Thyroid gland (tissue), 4 donors: ENCODE measurements around the gene RAET1E. TPM values are rescaled to one million over a fixed set of nuclear protein-coding genes. Genes with fewer than 3 reads are reported as not detected.
"Not testable (repeated sequence)": the region's sequence is repeated elsewhere in the genome, so short reads cannot be mapped to it uniquely, and the experiment has no call there.

Experiments
- DNase-seq, 2 donors: peaks; one replicate each; pipeline ENCODE4 v3.0.0-alpha.2; 2019
- H3K27ac ChIP-seq, 3 donors: fragments of 200-600 bp; sonication (generic); 1 replicate in 2 of 3; 2 replicates in 1 of 3; pipeline ENCODE4 v1.5.1; 2016 to 2019; ENCODE audit warnings: mild to moderate bottlenecking in 1 of 3, moderate library complexity in 1 of 3
- H3K27me3 ChIP-seq: fragments of 200-600 bp; sonication (generic); one replicate; pipeline ENCODE4 v1.5.1; 2019
- H3K36me3 ChIP-seq, 2 donors: fragments of 200-600 bp; sonication (generic); one replicate each; pipeline ENCODE4 v1.5.1; 2016 to 2019
- H3K4me1 ChIP-seq, 2 donors: fragments of 200-600 bp; sonication (generic); one replicate each; pipeline ENCODE4 v1.5.1; 2017 to 2019
- H3K4me3 ChIP-seq, 3 donors: fragments of 200-600 bp; sonication (generic); replicated peaks in 1 of 3; 1 replicate in 2 of 3; 2 replicates in 1 of 3; pipeline ENCODE4 v1.5.1; 2016; ENCODE audit warnings: mild to moderate bottlenecking in 1 of 3
- H3K9me3 ChIP-seq: fragments of 200-600 bp; sonication (generic); one replicate; pipeline ENCODE4 v1.5.1; 2017
- POLR2A ChIP-seq, 2 donors: fragments of 450-650 bp; IDR thresholded peaks; one replicate each; pipeline ENCODE4 v1.6.1; 2017; ENCODE audit warnings: antibody characterized with exemption in 2 of 2, mild to moderate bottlenecking in 2 of 2, moderate library complexity in 1 of 2
- WGBS, 2 donors: methylation state at CpG; one replicate each; pipeline ENCODE4 v1.1.5; 2017; 5-methylcytosine and 5-hydroxymethylcytosine counted together
- intact Hi-C: fragments of 100-400 bp; cut with DNase I; formaldehyde crosslinking; loops from one replicate; pipeline ENCODE4 v1.15.1; 2023
- total RNA-seq, 4 donors: library from RNA; depleted of rRNA; stranded (reverse); fragments of >200 nt; gene quantifications; one replicate each; pipeline ENCODE4 v1.2.3, GENCODE V29; 2016
- TF ChIP-seq, protein P1 (sequence below), 6 experiments: fragments of 200-600 bp in 3 of 6; fragments of 450-650 bp in 3 of 6; sonication (generic) in 3 of 6; IDR thresholded peaks; one replicate each; pipeline ENCODE4 v1.5.1; 2016 to 2019; ENCODE audit warnings: antibody characterized with exemption in 6 of 6, mild to moderate bottlenecking in 2 of 6, inconsistent platforms in 1 of 6, moderate library complexity in 1 of 6

RAET1E gene
- total RNA-seq, 4 donors from 2014 or later = 1.7 TPM; not detected in 3

DNA sequence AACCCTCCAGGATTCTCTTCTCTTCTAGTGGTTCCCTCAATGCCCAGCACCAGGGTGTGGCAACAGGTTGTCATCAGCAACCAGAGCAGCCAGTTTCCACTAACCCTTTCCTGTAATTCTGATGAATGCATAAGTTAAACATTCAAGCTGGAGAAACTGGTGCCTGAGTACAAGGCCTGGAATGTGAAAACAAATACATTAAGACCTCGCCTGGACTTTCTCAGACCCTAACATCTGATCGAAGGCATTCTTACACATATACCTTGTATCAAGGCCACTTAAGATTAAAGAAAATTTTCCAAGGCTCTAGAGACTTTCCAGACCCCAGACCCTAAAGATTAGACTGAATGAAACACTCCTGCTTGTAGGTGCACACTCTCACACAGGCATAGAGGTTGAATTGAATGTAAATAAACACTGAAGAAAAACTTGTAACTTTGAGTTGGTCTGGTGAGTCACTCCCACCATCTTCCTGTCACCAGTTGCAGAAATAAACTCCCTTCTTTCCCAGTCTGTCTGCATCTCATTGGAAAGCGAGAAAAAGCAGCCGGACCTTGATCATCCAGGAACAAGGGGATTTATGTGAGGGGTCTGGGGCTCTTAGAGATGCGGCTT is 42.8 kb downstream of the RAET1E start:
- Histone ChIP-seq H3K4me3 (no peak overlapping the region), H3K27me3 (no peaks in the 10 kb centered on the region), H3K27ac (peak overlapping the region in 1 of 3 donors; percentile 18), H3K4me1 (peaks cover 14 to 39% of the 10 kb centered on the region in 2 donors), H3K9me3 (no peaks in the 10 kb centered on the region), H3K36me3 (no peaks in the 10 kb centered on the region)
- no peak for DNase-seq
- no peak for TF ChIP-seq POLR2A (IDR thresholded peaks at IDR 0.05)
- TF ChIP-seq, protein P1, sequence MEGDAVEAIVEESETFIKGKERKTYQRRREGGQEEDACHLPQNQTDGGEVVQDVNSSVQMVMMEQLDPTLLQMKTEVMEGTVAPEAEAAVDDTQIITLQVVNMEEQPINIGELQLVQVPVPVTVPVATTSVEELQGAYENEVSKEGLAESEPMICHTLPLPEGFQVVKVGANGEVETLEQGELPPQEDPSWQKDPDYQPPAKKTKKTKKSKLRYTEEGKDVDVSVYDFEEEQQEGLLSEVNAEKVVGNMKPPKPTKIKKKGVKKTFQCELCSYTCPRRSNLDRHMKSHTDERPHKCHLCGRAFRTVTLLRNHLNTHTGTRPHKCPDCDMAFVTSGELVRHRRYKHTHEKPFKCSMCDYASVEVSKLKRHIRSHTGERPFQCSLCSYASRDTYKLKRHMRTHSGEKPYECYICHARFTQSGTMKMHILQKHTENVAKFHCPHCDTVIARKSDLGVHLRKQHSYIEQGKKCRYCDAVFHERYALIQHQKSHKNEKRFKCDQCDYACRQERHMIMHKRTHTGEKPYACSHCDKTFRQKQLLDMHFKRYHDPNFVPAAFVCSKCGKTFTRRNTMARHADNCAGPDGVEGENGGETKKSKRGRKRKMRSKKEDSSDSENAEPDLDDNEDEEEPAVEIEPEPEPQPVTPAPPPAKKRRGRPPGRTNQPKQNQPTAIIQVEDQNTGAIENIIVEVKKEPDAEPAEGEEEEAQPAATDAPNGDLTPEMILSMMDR (IDR thresholded peaks at IDR 0.05) = no peak
- intact Hi-C loops = no loop called here
- 77 to 88% methylated on average over 5 of the region's 5 CpGs for WGBS, 2 donors

DNA sequence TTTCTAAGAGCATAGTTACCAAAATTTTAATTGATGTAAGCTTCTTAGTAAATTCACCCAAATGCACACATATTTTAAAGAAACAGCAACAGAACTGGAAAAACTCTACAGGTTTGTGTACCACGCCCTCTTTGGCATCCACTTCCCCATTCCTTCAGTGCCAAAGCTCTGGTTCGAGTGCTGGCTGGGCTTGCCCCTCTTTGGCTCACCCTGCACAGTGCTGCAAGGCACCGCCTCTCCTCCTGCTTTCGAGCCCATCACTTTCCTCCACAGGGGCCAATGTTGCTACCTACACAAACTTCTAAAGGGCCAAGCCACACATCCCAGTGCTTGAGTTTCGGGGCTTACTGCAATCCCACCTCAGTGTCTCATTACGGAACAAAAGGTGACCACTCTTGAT is 43.4 kb downstream of the RAET1E start:
- Histone ChIP-seq H3K27ac (no peak overlapping the region), H3K4me1 (peaks cover 14 to 39% of the 10 kb centered on the region in 2 donors), H3K27me3 (no peaks in the 10 kb centered on the region), H3K36me3 (no peaks in the 10 kb centered on the region), H3K9me3 (no peaks in the 10 kb centered on the region), H3K4me3 (no peak overlapping the region)
- DNase-seq = peak; percentile 51 to 72
- TF ChIP-seq POLR2A (IDR thresholded peaks at IDR 0.05) = no peak
- intact Hi-C loops = no loop called here
- 52 to 56% methylated on average over 6 of the region's 6 CpGs for WGBS, 2 donors

DNA sequence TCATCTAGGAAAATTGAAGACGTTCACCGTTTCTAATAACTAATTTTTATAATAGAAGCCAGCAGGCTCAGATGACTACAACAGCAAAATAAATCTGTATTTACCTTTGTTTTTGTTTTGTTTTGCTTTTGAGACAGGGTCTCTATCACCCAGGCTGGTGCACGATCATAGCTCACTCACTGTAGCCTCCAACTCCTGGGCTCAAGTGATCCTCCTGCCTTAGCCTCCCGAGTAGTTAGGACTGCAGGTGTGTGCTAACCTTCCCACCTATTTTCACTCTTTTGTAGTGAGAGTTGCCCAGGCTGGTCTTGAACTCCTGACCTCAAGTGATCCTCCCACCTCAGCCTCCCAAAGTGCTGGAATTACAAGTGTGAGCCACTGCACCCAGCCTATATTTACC is 43.9 kb downstream of the RAET1E start:
- peaks cover 14 to 39% of the 10 kb centered on the region in 2 donors for H3K4me1 ChIP-seq
- H3K27ac ChIP-seq, intact Hi-C loops, DNase-seq, H3K9me3 ChIP-seq, H3K36me3 ChIP-seq, H3K4me3 ChIP-seq, H3K27me3 ChIP-seq: not testable (repeated sequence)
- 92 to 96% methylated on average over 4 of the region's 4 CpGs for WGBS, 2 donors

DNA sequence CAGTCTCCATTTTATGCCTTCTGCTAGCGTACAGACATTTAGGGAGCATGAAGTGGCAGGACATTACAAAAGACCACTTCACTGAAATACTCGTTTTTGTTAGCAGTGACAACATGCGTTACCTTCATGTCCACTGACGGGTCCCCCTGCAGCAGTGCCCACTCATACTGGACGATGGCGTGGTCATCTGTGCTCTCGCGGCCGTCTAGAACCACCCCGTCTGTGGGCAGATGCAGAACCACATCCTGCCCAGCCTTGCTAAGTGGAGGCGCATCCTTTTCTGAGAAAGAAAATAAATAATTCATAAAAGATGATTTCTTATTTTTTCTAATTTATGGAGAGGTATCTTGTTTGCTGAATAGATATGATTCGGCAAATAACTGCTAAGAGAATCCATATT is 45.0 kb downstream of the RAET1E start:
- Histone ChIP-seq H3K9me3 (no peaks in the 10 kb centered on the region), H3K4me1 (peaks cover 14 to 39% of the 10 kb centered on the region in 2 donors), H3K27ac (peak overlapping the region in 1 of 3 donors; percentile 17), H3K27me3 (no peaks in the 10 kb centered on the region), H3K36me3 (no peaks in the 10 kb centered on the region), H3K4me3 (no peak overlapping the region)
- DNase-seq = no peak
- WGBS, 2 donors = 90 to 92% methylated on average over 12 of the region's 12 CpGs
- intact Hi-C loops = no loop called here
- TF ChIP-seq, protein P1 (IDR thresholded peaks at IDR 0.05) = no peak
- TF ChIP-seq POLR2A (IDR thresholded peaks at IDR 0.05) = no peak

DNA sequence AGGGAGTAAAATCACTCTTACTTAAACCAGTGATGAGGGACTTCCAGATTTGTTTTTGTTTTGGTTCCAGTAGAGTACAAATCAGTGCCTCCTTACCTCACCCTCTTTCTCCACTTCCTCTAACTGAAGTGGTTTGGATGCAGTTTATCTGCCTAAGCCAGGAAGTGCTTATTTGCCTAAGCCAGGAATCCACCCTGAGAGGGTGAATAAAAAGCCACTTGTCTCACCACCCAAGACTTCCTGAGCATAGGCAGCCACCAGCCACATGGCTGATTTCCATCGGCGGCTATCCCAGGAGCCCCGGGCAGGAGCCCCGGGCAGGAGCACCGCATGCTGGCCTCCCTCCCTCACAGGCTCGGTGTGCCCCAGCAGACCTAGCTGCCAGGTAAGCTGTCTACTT is 45.7 kb downstream of the RAET1E start:
- Histone ChIP-seq H3K27me3 (no peaks in the 10 kb centered on the region), H3K4me3 (no peak overlapping the region), H3K4me1 (peaks cover 17 to 46% of the 10 kb centered on the region in 2 donors), H3K9me3 (no peaks in the 10 kb centered on the region), H3K36me3 (no peaks in the 10 kb centered on the region), H3K27ac (peak overlapping the region; percentile 28 to 53 (median 38))
- no peak for TF ChIP-seq POLR2A (IDR thresholded peaks at IDR 0.05)
- TF ChIP-seq, protein P1 (IDR thresholded peaks at IDR 0.05) = no peak
- 8 to 20% methylated on average over 4 to 6 of the region's 6 CpGs for WGBS, 2 donors
- DNase-seq = peak; percentile 73 to 76
- intact Hi-C loops = no loop called here

DNA sequence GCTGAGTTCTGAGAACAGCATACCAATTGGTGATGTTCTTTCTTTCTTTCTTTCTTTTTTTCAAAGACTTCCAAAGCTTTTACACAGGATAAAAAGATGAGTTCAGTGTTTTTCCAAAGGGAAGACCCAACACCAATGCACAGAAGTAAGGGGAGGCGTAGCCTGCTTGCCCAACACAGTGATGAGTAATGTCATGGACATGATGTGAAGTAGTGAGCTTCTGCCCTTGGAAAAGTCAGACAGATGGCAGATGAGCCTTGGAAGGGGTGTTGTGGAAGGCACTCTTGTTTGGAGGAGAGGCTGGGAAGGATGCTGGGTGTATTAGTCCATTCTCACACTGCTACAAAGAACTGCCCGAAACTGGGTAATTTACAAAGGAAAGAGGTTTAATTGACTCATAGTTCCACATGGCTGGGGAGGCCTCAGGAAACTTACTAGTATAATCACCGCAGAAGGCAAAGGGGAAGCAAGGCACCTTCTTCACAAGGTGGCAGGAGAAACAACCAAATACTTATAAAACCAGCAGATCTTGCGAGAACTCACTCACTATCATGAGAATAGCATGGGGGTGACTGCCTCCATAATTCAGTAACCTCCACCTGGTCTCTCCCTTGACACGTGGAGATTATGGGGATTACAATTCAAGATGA is 46.3 kb downstream of the RAET1E start:
- intact Hi-C loops = no loop called here

DNA sequence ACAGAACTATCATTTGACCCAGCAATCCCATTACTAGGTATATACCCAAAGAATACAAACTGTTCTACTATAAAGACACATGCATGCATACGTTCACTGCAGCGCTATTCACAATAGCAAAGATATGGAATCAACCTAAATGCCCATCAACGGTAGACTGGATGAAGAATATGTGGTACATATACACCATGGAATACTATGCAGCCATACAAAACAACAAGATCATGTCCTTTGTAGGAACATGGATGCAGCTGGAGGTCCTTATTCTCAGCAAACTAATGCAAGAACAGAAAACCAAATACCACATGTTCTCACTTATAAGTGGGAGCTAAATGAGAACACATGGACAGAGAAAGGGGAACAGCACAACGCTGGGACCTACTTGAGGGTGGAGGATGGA is 49.6 kb downstream of the RAET1E start:
- not testable (repeated sequence) for DNase-seq, H3K4me3 ChIP-seq, H3K27ac ChIP-seq, H3K36me3 ChIP-seq, H3K9me3 ChIP-seq, H3K27me3 ChIP-seq
- peaks cover 24 to 42% of the 10 kb centered on the region in 2 donors for H3K4me1 ChIP-seq
- WGBS, 2 donors = 81 to 93% methylated on average over 4 of the region's 4 CpGs
- intact Hi-C loops = loop anchor here (10.0 kb wide), 1 partner anchor 156 kb away; no protein-coding TSS in a partner anchor

More for the DNA sequence above, 46.3 kb downstream of the RAET1E start:
- H3K36me3 ChIP-seq = no peaks in the 10 kb centered on the region
- peaks cover 23 to 52% of the 10 kb centered on the region in 2 donors for H3K4me1 ChIP-seq
- TF ChIP-seq POLR2A (IDR thresholded peaks at IDR 0.05) = no peak
- TF ChIP-seq, protein P1 (IDR thresholded peaks at IDR 0.05) = no peak
- H3K4me3 ChIP-seq = no peak overlapping the region
- DNase-seq = no peak
- H3K9me3 ChIP-seq = no peaks in the 10 kb centered on the region
- 74 to 80% methylated on average over 5 of the region's 5 CpGs for WGBS, 2 donors
- H3K27me3 ChIP-seq = no peaks in the 10 kb centered on the region
- H3K27ac ChIP-seq = peak overlapping the region; percentile 28 to 53 (median 38)
